Uterine smooth muscle cell (primary cell): ENCODE data around the gene CBLL2. TPM values are rescaled to one million over a fixed set of nuclear protein-coding genes. Genes with fewer than 3 reads are reported as not detected.

Experiments used
- total RNA-seq: library from RNA; depleted of rRNA; stranded (reverse); fragments of >200 nt; gene quantifications from 2 replicates; pipeline ENCODE4 v1.2.3, GENCODE V29; 2014

CBLL2 gene
- total RNA-seq: not detected in 2 replicates

GRCh38 chrX:22272613-22273012 is at the start of gene CBLL2:
Gene CBLL2, plus strand, starts transcription at chrX:22272913. Its CDS starts 79 bp downstream, at chrX:22272992.

Other genes starting within 250 kb of the CBLL2 start
- 0.55 and 1.00 TPM in 2 replicates for gene PHEX, start 240.6 kb upstream of the CBLL2 start, total RNA-seq